ENCODE measurements around the gene KLK8.
"Not testable (repeated sequence)": the region's sequence is repeated elsewhere in the genome, so short reads cannot be mapped to it uniquely, and the experiment has no call there.

Gene KLK8

GRCh38 chr19:50984416-50984815, 17.0 kb downstream of the KLK8 start:
- DNase-seq (ENCODE audit: insufficient read length, low spot score); FAIRE-seq: not testable (repeated sequence)

GRCh38 chr19:50983625-50984292, 17.6 kb downstream of the KLK8 start, which contains the start of gene KLK7:
Gene KLK7 (minus strand): TSS chr19:50983917. CDS start chr19:50982399, 1,518 bp downstream.
- DNase-seq (ENCODE audit: insufficient read length, low spot score) (no peak), FAIRE-seq (no peak)

- DNase-seq (ENCODE audit: insufficient read length, low spot score) (no peak), FAIRE-seq (no peak)
These were observed 19.2 kb downstream of the KLK8 start for GRCh38 chr19:50982186-50982585.

DNA sequence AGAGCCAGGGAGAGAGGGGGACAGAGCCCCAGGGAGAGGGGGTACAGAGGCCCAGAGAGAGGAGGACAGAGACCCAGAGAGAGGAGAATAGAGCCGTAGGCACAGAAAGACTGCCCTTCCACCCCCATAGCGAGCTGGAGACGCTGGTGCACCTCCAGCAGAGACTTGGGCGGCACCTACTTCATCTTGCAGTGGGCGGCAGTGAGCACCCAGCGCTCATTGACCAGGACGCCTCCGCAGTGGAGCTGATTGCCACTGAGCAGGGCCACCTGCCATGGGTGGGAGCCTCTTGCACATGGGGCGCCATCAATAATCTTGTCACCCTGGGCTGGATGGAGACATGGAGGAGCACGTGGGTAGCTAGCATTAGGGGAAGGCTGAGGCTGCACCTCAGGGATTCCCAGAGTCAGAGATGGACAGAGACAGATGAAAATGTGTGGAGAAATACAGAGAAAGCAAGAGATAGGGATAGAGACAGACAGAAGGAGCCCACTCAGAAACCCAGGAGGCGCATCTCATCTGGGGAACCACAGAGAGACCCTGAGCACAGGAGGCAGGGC, 19.7 kb downstream of the KLK8 start:
- DNase-seq (ENCODE audit: insufficient read length, low spot score) = no peak
- FAIRE-seq = no peak

DNA sequence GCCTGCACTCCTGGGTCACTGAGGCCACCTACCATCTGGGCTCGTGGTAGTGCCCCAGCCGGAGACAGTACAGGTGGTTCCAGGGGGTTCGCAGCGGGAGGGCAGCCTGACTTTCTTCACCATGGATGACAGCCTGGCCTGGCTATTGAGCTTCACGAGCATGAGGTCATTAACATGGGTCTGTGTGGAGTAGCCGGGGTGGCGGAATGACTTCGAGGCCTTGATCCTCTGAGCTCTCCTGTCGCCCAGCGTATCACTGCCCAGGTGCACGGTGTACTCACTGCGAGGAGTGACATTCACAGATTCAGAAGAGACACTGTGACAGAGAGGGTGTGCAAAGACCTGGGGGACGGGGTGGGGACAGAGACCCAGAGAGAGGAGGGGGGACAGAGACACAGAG, 21.2 kb downstream of the KLK8 start:
- FAIRE-seq (no peak), DNase-seq (ENCODE audit: insufficient read length, low spot score) (no peak)

GRCh38 chr19:50979758-50980157, 21.6 kb downstream of the KLK8 start:
- FAIRE-seq (no peak), DNase-seq (ENCODE audit: insufficient read length, low spot score) (no peak)

- FAIRE-seq (no peak), DNase-seq (ENCODE audit: insufficient read length, low spot score) (no peak)
These were observed 22.5 kb downstream of the KLK8 start for GRCh38 chr19:50978772-50979390.

DNA sequence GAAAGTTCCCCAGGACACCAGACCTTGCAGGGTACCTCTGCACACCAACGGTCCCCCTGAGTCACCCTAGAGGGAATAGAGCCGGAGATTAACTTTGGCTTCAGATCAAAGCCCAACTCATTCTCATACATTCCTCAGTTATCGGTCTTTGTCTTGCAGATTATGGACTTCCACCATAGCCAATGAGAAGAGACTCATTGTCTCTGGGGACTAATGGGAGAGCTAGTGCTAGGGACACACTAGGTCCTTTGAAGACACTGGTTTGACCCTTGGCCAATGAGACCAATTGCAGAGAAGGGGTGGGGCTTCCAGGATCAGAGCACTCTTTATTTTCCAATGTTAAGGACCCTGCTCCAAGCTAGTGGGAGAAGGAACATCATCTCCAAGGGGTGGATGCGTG, 23.8 kb downstream of the KLK8 start:
- DNase-seq (ENCODE audit: insufficient read length, low spot score) (no peak), FAIRE-seq (no peak)

- DNase-seq (ENCODE audit: insufficient read length, low spot score) = no peak
These were observed 25.6 kb downstream of the KLK8 start for GRCh38 chr19:50975766-50976165.

DNA sequence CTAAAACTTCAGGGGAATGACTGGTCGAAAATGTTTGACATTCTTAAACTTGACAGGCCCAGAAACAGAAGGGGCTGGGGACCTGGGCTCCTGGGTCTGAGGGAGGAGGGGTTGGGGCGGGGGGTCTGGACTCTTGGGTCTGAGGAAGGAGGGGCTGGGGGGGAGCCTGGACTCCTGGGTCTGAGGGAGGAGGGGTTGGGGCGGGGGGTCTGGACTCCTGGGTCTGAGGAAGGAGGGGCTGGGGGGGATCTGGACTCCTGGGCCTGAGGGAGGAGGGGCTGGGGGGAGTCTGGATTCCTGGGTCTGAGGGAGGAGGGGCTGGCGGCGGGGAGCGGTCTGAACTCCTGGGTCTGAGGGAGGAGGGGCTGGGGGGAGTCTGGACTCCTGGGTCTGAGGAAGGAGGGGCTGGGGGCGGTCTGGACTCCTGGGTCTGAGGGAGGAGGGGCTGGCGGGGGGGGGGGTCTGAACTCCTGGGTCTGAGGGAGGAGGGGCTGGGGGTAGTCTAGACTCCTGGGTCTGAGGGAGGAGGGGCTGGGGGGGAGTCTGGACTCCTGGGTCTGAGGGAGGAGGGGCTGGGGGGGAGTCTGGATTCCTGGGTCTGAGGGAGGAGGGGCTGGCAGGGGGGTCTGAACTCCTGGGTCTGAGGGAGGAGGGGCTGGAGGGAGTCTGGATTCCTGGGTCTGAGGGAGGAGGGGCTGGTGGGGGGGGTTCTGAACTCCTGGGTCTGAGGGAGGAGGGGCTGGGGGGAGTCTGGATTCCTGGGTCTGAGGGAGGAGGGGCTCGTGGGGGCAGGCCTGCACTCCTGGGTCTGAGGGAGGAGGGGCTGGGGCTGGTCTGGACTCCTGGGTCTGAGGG, 26.5 kb downstream of the KLK8 start:
- DNase-seq (ENCODE audit: insufficient read length, low spot score) (no peak), FAIRE-seq (no peak)

More at GRCh38 chr19:50975766-50976165, 25.6 kb downstream of the KLK8 start:
- FAIRE-seq = no peak

DNA sequence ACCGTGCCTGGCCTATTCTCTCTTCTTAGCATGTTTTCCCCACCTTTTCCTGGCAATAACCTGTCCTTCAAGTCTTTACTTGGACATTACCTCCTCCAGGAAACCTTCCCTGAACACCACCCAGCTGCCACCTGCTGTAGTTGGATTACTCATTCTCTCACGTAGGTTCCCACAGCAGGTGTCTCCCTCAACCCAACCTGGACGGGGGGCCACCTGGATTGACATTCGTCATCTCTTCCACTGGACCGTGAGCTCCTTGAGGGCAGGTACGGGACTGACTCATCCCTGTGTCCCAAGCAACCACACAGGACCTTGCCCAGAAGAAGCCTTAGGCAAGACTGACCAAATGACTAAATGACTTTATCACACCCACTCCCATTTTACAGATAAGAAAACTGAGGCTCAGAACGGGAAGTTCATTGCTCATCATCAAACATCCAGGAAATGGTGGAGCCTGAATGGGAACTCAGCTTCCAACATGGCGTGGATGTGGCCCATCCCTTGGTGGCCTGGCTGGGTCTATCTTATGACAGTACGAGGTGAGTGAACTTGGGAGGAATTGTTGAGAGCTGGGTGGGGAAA, 28.5 kb downstream of the KLK8 start:
- FAIRE-seq (no peak), DNase-seq (ENCODE audit: insufficient read length, low spot score) (no peak)

GRCh38 chr19:50969810-50970209, 31.6 kb downstream of the KLK8 start:
- not testable (repeated sequence) for FAIRE-seq; DNase-seq (ENCODE audit: insufficient read length, low spot score)

DNA sequence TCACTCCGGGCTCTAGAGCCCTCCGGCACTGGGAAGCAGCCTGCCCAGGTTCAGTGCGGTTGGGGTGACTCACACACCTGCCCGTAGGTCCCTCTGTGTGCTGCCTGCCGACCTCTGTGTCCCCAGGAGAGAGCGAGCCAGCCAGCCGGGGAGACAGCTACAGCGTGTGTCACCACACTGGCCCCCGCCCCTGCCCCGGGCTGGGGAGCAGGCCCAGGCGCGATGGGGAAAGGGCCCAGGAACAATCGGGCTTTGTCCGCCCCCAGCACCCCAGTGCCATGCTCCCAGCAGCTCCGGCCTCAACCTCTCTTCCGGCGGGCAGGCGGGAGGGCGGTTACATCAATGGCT, 32.0 kb downstream of the KLK8 start, which contains the start of gene KLK6:
KLK6 (minus strand) TSS at position 179 of the 348 bp plus-strand sequence. CDS start 1,487 bp downstream, outside the sequence.
- FAIRE-seq = no peak
- no peak for DNase-seq (ENCODE audit: insufficient read length, low spot score)

- no peak for DNase-seq (ENCODE audit: insufficient read length, low spot score)
- no peak for FAIRE-seq
These were observed 32.5 kb downstream of the KLK8 start for GRCh38 chr19:50968716-50969412.

DNA sequence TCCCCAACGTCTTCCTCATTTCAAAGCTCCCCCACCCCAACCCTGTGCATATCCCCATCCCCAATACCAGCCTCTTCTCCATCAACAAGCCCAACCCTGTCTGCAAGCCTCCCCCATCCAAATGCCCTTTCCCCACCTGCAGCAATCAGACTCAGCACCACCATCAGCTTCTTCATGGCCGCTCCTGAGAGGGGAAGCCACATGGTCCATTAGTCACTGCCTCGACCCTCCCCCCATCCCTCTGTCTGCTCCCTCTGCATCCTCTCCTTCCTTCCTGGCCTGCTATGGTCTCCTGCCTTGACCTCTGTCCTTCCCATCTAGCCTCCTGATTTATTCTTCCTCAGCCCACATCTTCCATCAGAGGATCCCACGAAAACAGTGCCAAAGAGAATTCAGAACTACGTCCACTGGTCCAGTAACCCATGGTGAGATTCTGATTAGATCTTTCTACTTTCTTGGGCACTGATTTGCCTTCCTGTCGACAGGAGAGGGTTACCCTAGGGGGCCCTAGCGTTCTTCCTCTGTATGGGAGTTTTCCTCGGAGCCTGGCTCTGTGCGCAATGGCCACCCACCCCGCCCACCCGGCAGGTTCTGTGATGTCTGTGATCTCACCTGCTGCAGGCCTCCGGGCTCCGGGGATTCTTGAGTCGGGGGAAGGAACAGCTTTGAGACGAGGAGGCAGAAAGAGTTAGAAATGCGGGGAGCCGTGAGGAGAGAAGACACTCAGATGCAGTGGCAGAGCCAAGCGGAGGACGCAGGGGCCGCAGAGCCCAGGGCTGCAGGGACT, 33.3 kb downstream of the KLK8 start:
- DNase-seq (ENCODE audit: insufficient read length, low spot score) (no peak), FAIRE-seq (no peak)

DNA sequence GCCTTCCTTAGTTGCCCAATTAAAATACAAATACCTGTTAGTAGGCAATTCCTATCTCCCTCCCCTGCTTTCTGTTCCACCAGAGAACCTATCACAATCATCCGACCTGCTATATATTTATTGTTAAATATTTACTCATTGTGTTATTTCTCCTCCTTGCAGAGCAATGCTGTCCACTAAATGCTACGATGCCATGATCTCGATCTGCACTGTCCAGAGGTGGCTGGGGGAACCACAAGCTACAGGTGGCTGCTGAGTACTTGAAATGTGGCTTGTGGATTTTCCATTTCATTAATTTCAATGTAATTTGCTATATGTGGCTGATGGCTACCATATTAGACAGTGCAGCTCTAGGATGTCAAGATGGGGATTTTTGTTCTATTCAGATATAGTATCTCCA, 37.1 kb downstream of the KLK8 start:
- no peak for FAIRE-seq
- DNase-seq (ENCODE audit: insufficient read length, low spot score) = no peak

DNA sequence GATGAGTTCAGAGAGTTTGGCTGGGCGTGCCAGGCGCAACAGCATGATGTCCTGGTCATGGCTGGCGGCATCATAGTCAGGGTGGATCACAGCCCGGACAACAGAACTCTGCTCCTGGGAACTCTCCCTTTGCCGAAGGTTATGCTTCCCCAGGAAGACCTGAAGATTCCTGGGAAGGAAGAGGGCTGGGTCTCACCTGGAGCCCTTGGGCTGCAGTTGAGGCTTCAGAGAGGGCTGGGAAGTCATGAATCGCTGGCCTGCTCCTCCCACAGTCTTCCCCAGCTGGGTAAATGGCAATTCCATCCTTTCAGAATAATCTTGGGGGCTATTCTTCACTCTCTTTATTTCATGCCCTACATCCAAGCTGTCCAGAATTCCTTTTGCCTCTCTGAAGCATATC, 38.0 kb downstream of the KLK8 start:
- FAIRE-seq (no peak), DNase-seq (ENCODE audit: insufficient read length, low spot score) (no peak)

DNA sequence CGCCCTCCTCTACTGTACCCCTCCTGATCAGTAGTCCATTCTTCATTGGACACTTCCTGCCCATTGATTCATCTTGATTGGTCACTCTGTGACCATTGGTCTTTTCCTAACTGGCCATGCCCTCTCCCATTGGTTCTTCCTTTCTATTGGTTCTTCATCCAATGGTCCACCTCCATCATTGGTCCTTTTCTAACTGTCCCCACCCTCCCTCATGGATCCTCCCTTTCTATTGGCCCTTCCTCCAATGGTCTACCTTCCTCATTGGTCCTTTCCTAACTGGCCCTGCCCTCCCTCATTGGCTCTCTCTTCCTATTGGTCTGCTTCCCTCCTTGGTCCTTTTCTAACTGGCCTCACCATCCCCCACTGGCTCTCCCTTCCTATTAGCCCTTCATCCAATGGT, 39.2 kb downstream of the KLK8 start:
- DNase-seq (ENCODE audit: insufficient read length, low spot score) (no peak), FAIRE-seq (no peak)

GRCh38 chr19:50959731-50960500, 41.5 kb downstream of the KLK8 start:
- DNase-seq (ENCODE audit: insufficient read length, low spot score) = no peak
- FAIRE-seq = no peak
